HL-60 (cell line): Measurements from ENCODE around the gene IQGAP3.

Experiments
- POLR2AphosphoS5 ChIP-seq: IDR thresholded peaks from 2 replicates; pipeline ENCODE4 v1.6.1; 2012; ENCODE audit warnings: low read depth
- TF ChIP-seq, protein P1 (sequence below): IDR thresholded peaks from one replicate; pipeline ENCODE4 v1.5.1; 2011; ENCODE audit warnings: low read length, control low read depth, inconsistent platforms; ENCODE audit not compliant: insufficient read depth

DNA sequence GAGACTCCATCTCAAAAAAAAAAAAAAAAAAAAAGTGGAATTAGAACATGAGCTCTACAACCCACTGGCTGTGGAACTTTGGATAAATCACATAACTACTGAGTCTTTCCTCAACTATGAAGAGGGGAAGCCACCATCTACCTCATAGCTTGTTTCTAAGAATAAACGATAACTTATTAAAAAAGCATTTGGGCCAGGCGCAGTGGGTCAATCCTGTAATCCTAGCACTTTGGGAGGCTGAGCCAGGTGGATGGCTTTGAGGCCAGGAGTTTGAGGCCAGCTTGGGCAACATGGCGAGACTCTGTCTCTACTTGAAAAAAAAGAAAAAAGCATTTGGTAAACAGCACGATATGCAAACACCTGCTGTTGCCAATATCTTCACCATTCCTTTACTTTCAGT lies 40.0 kb downstream of the IQGAP3 start:
- TF ChIP-seq, protein P1, sequence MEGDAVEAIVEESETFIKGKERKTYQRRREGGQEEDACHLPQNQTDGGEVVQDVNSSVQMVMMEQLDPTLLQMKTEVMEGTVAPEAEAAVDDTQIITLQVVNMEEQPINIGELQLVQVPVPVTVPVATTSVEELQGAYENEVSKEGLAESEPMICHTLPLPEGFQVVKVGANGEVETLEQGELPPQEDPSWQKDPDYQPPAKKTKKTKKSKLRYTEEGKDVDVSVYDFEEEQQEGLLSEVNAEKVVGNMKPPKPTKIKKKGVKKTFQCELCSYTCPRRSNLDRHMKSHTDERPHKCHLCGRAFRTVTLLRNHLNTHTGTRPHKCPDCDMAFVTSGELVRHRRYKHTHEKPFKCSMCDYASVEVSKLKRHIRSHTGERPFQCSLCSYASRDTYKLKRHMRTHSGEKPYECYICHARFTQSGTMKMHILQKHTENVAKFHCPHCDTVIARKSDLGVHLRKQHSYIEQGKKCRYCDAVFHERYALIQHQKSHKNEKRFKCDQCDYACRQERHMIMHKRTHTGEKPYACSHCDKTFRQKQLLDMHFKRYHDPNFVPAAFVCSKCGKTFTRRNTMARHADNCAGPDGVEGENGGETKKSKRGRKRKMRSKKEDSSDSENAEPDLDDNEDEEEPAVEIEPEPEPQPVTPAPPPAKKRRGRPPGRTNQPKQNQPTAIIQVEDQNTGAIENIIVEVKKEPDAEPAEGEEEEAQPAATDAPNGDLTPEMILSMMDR = no peak
- no peak for TF ChIP-seq POLR2AphosphoS5
